ENCODE data around the gene GGTLC1.
"Not testable (repeated sequence)": the region's sequence is repeated elsewhere in the genome, so short reads cannot be mapped to it uniquely, and the experiment has no call there.

Gene GGTLC1

GRCh38 chr20:23994001-23994633 lies 5.5 kb upstream of the GGTLC1 start:
- DNase-seq (ENCODE audit: low read depth in 2 of 2): not testable (repeated sequence)

GRCh38 chr20:23993440-23993839 lies 4.9 kb upstream of the GGTLC1 start:
- not testable (repeated sequence) for DNase-seq (ENCODE audit: low read depth in 2 of 2)

- DNase-seq (ENCODE audit: low read depth in 2 of 2): not testable (repeated sequence)
Observed at GRCh38 chr20:23990296-23990695, 1.7 kb upstream of the GGTLC1 start.

- not testable (repeated sequence) for DNase-seq (ENCODE audit: low read depth in 2 of 2)
Observed at GRCh38 chr20:23988966-23989365, 387 bp upstream of the GGTLC1 start.

GRCh38 chr20:23986716-23987115 lies 1.9 kb downstream of the GGTLC1 start:
- not testable (repeated sequence) for DNase-seq (ENCODE audit: low read depth in 2 of 2)

- not testable (repeated sequence) for DNase-seq (ENCODE audit: low read depth in 2 of 2)
Observed at GRCh38 chr20:23986310-23986709, 2.3 kb downstream of the GGTLC1 start.

DNA sequence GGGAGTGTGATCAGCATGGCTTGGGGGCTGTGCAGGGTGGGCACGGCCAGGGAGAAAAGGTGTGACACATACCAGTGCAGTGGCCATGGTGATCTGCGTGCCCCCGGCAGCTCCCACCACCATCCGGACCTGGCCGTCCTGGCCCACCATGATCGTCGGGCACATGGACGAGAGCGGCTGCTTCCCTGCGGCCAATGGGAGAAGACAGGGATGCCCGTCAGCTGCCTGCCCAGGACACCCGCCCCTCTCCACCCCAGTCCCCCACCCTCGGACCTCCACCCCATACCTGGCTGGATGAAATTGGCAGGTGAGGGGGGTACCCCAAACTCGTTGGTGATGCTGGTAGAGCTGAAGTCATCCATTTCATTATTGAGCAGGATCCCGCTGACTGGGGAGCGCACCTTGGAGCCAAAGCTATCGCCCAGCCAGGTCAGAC lies 2.8 kb downstream of the GGTLC1 start:
- not testable (repeated sequence) for DNase-seq (ENCODE audit: low read depth in 2 of 2)

DNA sequence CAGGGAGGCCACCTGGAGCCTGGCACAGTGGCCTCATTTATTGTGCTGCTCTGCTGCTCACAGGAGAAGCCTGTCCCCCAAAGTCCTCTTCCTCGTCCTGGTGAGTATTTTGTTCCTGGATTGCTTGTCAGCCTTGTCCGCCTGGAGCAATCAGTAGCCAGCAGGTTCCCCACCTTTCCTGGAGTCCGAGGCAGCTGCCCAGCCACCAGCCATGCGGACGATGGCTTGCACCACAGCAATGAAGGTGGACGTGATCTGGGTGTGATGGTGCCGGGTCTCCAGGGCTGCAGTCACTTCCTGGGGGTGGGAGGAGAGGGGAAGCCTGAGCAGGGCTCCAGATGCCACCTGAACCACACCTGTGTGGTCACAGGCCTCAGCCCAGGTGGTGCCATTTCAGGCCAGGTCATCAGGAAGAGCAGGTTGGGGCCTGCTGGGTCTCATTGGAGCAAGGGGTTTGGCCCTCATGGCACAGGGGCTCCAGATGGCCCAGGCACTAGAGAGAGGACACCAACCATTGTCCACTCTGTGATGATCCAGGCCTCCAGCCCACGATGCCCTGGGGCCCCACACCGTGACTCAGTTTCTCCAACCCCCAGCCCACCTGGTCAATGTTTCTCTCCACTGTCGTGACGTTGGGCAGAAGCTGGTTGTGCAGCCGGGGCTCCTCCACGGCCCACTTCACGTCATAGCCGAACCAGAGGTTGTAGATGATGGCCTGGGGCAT lies 3.4 kb downstream of the GGTLC1 start:
- not testable (repeated sequence) for DNase-seq (ENCODE audit: low read depth in 2 of 2)

DNA sequence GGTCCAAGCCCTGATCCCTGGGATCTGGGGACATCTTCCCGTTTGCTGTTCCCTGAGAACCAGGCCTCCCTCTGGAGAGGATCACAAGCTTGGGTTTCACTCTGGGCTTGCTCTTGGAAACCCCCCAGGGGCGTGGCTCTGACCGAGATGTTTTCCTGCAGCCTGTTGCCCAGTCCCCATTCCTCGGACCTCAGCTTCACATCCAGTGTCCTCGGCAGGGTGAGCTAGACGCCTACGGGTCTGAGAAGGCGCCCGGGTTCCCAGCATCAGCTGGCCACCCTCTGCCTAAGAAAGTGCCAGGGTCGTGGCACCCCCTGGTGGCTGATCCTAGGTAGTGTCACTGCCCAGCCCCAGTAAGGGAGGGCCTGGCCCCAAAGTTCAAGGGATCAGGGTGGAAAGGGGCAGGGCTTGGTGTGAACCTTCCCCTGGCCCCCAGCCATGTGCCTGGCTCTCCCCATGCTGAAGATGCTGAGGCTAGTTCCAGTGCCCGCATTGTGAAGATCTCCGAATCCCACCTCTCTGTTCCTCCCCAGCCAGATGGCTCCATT lies 4.0 kb downstream of the GGTLC1 start:
- not testable (repeated sequence) for DNase-seq (ENCODE audit: low read depth in 2 of 2)

GRCh38 chr20:23982112-23983018 lies 6.2 kb downstream of the GGTLC1 start:
- not testable (repeated sequence) for DNase-seq (ENCODE audit: low read depth in 2 of 2)

- DNase-seq (ENCODE audit: low read depth in 2 of 2): not testable (repeated sequence)
Observed at GRCh38 chr20:23981526-23981925, 7.1 kb downstream of the GGTLC1 start.

DNA sequence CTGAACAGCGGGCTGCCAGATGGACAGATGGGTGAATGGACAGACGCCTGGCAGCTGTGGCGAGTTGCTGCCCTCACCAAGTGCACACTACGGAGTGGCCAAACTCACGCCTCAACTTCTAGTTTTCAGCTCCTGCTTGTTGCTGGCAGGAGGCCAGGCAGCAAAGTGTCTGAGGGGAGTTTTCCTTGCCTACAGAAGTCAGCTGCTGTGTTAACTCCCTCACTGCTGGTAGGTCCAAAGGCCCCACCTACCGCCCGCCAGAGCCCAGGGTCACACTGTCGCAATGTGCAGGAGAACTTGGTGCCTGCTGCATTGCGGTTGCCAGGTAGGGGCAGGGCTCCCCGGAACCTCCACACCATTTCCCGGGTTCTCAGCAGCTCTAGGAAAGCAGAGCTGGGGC lies 7.6 kb downstream of the GGTLC1 start:
- not testable (repeated sequence) for DNase-seq (ENCODE audit: low read depth in 2 of 2)

- not testable (repeated sequence) for DNase-seq (ENCODE audit: low read depth in 2 of 2)
Observed at GRCh38 chr20:23979899-23980811, 8.4 kb downstream of the GGTLC1 start.

DNA sequence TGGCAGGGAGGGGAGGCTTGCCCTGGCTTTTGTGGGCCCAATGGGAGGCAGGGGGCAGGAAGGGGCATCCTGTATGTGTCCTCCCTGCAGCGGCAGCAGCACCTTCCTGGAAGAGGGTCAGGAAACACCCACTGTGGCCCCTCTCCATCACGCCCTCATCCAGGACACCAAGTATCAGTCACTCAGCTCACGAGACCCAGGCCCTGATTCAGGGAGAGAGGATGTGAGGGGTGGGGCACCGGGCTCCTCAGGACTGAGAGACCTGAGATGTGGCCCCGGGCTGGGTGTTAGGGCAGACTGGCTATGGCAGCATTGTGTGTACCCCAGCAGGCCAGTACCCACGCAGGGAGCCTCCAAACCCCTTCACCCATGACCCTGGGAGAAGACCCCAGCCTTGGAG lies 9.2 kb downstream of the GGTLC1 start:
- not testable (repeated sequence) for DNase-seq (ENCODE audit: low read depth in 2 of 2)

DNA sequence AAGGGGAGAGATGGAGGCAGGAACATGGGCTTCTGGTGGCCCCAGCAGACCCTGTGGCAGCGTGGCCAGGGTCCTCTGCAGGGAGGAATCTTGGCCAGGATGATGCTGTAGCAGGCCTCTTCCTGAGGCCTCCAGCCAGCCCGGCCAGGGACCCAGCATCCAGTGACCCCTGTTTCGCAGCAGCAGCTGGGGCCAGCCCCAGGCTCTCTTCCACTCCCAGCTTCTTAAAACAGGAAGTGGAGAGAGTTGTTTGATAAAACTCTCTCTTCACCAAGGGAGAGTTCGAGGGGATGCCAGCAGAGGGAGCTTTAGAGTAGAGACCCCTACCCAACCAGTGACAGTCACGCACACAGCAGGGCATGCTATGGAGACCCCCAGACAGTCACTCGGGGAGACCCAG lies 10.1 kb downstream of the GGTLC1 start:
- DNase-seq (ENCODE audit: low read depth in 2 of 2): not testable (repeated sequence)

- DNase-seq (ENCODE audit: low read depth in 2 of 2): no peak
Observed at GRCh38 chr20:23974966-23975365, 13.6 kb downstream of the GGTLC1 start.

GRCh38 chr20:23971310-23971709 lies 17.3 kb downstream of the GGTLC1 start:
- DNase-seq (ENCODE audit: low read depth in 2 of 2): no peak

DNA sequence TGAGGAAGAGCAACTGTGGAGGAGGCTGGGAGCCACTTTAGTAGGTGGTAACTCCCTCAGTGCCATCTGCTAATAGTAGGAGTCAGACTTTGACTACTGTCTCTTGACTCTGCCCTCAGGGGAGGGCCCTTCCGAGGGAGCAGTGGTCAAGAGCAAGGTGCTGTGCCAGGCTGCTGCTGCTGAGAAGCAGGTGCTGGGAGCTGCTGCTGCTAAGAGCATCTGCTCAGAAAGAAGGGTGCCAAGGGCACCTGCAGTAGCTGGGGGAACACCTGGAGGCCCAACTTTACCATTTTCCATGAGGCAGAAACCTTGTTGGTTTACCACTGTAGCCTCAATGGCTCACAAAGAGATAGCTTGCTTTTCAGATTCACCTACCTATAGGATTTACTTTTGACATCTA lies 18.5 kb downstream of the GGTLC1 start:
- DNase-seq (ENCODE audit: low read depth in 2 of 2): no peak

DNA sequence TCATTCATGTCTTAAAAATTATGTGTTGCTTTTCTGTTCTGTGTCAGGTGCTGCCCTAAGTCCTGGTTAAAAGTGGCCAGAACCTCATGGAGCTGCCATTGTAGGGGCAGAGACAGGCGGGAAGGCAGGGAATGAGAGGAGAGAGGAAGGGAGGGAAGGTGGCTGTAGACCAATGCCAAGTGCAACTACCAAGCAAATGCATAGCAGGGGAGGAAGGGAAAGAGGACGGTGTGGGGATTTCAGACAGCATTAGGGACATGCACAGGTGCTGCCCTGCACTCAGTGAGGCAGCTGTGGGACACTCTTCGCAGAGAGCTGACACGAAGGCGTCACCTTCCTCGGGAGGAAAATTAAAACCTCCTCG lies 21.0 kb downstream of the GGTLC1 start:
- no peak for DNase-seq (ENCODE audit: low read depth in 2 of 2)

DNA sequence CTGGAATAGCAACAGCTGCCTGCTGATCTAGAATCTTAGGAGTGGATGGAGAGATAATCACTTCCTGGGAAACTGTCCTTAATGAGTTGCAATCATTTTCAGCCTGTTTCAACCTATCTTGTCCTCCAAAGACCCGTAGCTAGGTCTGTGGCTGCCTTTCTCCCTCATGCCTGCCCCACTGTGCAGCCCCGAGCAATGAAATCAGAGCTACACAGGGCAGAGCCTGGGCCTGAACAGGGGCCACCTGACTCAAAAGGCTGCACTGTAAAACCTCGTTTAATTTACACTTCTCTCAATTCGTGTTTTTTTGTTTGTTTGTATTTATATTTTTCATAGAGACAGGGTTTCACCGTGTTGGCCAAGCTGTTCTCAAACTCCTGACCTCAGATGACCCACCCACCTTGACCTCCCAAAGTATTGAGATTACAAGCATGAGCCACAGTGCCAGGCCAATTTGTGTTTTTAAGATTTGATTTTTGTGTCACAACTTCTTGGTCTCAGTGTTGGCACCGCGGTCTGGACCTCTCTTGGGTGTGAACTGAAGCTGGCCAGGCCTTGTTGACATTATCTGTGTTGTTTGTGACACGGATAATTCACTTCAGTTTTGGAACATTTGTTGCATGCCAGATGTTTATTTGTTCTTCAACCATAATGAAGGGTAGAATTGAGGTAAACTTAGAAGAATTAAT lies 21.5 kb downstream of the GGTLC1 start:
- DNase-seq (ENCODE audit: low read depth in 2 of 2): no peak
